DND-41 (cell line): ENCODE measurements around the gene ACSS3.

Experiments
- EZH2 ChIP-seq: IDR thresholded peaks from 3 replicates; pipeline ENCODE4 v1.6.1; 2012; ENCODE audit warnings: borderline replicate concordance, low read depth, mild to moderate bottlenecking, moderate library complexity, low read length, inconsistent platforms; ENCODE audit not compliant: severe bottlenecking
- TF ChIP-seq, protein P1 (sequence below): IDR thresholded peaks from 2 replicates; pipeline ENCODE4 v1.5.1; 2012; ENCODE audit warnings: borderline replicate concordance, low read length, moderate library complexity, mild to moderate bottlenecking; ENCODE audit not compliant: poor library complexity, severe bottlenecking; ENCODE audit errors: extremely low read depth

DNA sequence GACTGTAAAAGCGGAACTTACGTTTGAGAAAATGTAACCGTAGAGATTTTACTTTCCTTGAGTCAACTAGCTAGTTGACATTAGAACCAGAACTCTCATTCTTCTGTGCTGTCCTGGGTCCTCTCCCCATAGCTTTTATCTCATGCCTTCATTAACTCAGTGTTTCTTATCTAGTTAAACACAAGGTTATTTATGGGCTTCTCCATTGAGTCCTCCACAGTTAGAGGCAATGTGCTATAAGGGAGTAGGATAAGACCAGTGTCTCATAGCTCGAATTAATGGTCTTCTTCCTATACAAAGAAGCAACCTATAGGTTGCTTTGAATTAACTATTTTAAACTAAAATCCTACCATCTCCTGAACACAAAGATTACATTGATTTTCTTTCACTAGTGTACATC is 129.8 kb downstream of the ACSS3 start:
- TF ChIP-seq, protein P1, sequence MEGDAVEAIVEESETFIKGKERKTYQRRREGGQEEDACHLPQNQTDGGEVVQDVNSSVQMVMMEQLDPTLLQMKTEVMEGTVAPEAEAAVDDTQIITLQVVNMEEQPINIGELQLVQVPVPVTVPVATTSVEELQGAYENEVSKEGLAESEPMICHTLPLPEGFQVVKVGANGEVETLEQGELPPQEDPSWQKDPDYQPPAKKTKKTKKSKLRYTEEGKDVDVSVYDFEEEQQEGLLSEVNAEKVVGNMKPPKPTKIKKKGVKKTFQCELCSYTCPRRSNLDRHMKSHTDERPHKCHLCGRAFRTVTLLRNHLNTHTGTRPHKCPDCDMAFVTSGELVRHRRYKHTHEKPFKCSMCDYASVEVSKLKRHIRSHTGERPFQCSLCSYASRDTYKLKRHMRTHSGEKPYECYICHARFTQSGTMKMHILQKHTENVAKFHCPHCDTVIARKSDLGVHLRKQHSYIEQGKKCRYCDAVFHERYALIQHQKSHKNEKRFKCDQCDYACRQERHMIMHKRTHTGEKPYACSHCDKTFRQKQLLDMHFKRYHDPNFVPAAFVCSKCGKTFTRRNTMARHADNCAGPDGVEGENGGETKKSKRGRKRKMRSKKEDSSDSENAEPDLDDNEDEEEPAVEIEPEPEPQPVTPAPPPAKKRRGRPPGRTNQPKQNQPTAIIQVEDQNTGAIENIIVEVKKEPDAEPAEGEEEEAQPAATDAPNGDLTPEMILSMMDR, result no peak
- no peak for TF ChIP-seq EZH2
